Endothelial cell of umbilical vein (primary cell): ENCODE measurements around the gene CCDC157. TPM values are rescaled to one million over a fixed set of nuclear protein-coding genes. Genes with fewer than 3 reads are reported as not detected.

Experiments used
- BruUV-seq: library from RNA; stranded (reverse); fragments of 400-500 nt; replicated peaks from 2 replicates; lab custom pipeline; 2021; lab: Mats Ljungman, UMichigan
- CTCF ChIA-PET: fragments of 300-600, 350-600 bp; sonication (Branson Sonifier 250); formaldehyde crosslinking; loops from one replicate; lab custom pipeline; 2021; ENCODE audit warnings: antibody characterized with exemption, inconsistent platforms; lab: Charles Lee
- POLR2A ChIA-PET: fragments of 300-600, 350-600 bp; sonication (Branson Sonifier 250); formaldehyde crosslinking; loops from one replicate; lab custom pipeline; 2021; ENCODE audit warnings: antibody characterized with exemption, inconsistent platforms; lab: Charles Lee
- DNase-seq: peaks from one replicate; pipeline ENCODE4 v3.0.0-alpha.2; 2011; ENCODE audit warnings: low read depth, low spot score
- FAIRE-seq: peaks from 2 replicates; lab custom pipeline; 2011; peaks lifted over from hg19 to GRCh38; lab: Jason Lieb, UNC
- H2AFZ ChIP-seq: 2 replicates; pipeline ENCODE4 v1.6.0; 2012; ENCODE audit warnings: low read depth, low read length, control low read depth, inconsistent platforms
- H3K27ac ChIP-seq: 2 replicates; pipeline ENCODE4 v1.5.1; 2011; ENCODE audit warnings: low read depth, mild to moderate bottlenecking, control low read depth, low read length, moderate library complexity; ENCODE audit not compliant: insufficient read depth
- H3K27me3 ChIP-seq, 2 experiments: 2 replicates each; pipeline versions ENCODE4 v1.6.0 to v1.6.1; 2011; ENCODE audit warnings: low read length in 2 of 2, mixed read lengths in 1 of 2; ENCODE audit not compliant: control insufficient read depth in 2 of 2, insufficient read depth in 2 of 2
- H3K36me3 ChIP-seq, 2 experiments: 2 replicates in 1 of 2; 3 replicates in 1 of 2; pipeline ENCODE4 v1.5.1; 2011; ENCODE audit warnings: low read length in 2 of 2, mild to moderate bottlenecking in 1 of 2, moderate library complexity in 1 of 2; ENCODE audit not compliant: control insufficient read depth in 2 of 2, insufficient read depth in 2 of 2; ENCODE audit errors: extremely low read depth in 1 of 2
- H3K4me1 ChIP-seq: 3 replicates; pipeline ENCODE4 v1.5.1; 2011; ENCODE audit warnings: mild to moderate bottlenecking, low read length; ENCODE audit not compliant: control insufficient read depth, insufficient read depth; ENCODE audit errors: extremely low read depth
- H3K4me2 ChIP-seq: 2 replicates; pipeline ENCODE4 v1.6.1; 2011; ENCODE audit warnings: low read length, control low read depth, mixed read lengths; ENCODE audit not compliant: insufficient read depth
- H3K4me3 ChIP-seq, 3 experiments: fragments of 200-600 bp in 1 of 3; sonication (generic), shearing (Covaris generic) in 1 of 3; replicated peaks in 1 of 3; 2 replicates each; pipeline ENCODE4 v1.5.1; 2011 to 2016; ENCODE audit warnings: control low read depth in 3 of 3, low read length in 3 of 3, mild to moderate bottlenecking in 2 of 3, inconsistent platforms in 1 of 3, low read depth in 1 of 3, moderate library complexity in 1 of 3; ENCODE audit not compliant: insufficient read depth in 1 of 3
- H3K79me2 ChIP-seq: 2 replicates; pipeline ENCODE4 v1.6.0; 2012; ENCODE audit warnings: low read length, inconsistent platforms; ENCODE audit not compliant: control insufficient read depth, insufficient read depth
- H3K9ac ChIP-seq: replicated peaks from 2 replicates; pipeline ENCODE3; 2011; ENCODE audit warnings: low read length, control low read depth; ENCODE audit not compliant: insufficient read depth; ENCODE audit errors: extremely low read depth
- H3K9me1 ChIP-seq: replicated peaks from 3 replicates; pipeline ENCODE4 v1.6.0; 2011; ENCODE audit warnings: mild to moderate bottlenecking, low read length; ENCODE audit not compliant: control insufficient read depth, insufficient read depth; ENCODE audit errors: extremely low read depth
- H3K9me3 ChIP-seq: replicated peaks from 2 replicates; pipeline ENCODE4 v1.5.1; 2012; ENCODE audit warnings: low read length, inconsistent platforms; ENCODE audit not compliant: control insufficient read depth, insufficient read depth
- H4K20me1 ChIP-seq: replicated peaks from 2 replicates; pipeline ENCODE3; 2011; ENCODE audit warnings: mild to moderate bottlenecking, low read length; ENCODE audit not compliant: control insufficient read depth, insufficient read depth; ENCODE audit errors: extremely low read depth
- CTCF ChIP-seq, 2 donors: IDR thresholded peaks; 1 replicate in 1 of 2; 2 replicates in 1 of 2; pipeline ENCODE4 v1.5.1; 2011; ENCODE audit warnings: low read length in 2 of 2, mild to moderate bottlenecking in 2 of 2, moderate library complexity in 2 of 2, control low read depth in 1 of 2, inconsistent platforms in 1 of 2, low read depth in 1 of 2; ENCODE audit not compliant: insufficient read depth in 1 of 2; ENCODE audit errors: extremely low read depth in 1 of 2
- EZH2 ChIP-seq: IDR thresholded peaks from 2 replicates; pipeline ENCODE4 v1.6.1; 2012; ENCODE audit warnings: borderline replicate concordance, low read depth, mild to moderate bottlenecking, moderate library complexity, low read length, inconsistent platforms; ENCODE audit not compliant: severe bottlenecking
- FOS ChIP-seq: IDR thresholded peaks from 2 replicates; pipeline ENCODE4 v1.6.1; 2011; ENCODE audit warnings: mild to moderate bottlenecking, low read length, moderate library complexity, borderline replicate concordance; ENCODE audit not compliant: insufficient read depth
- GATA2 ChIP-seq: IDR thresholded peaks from 2 replicates; pipeline ENCODE4 v1.7.0; 2011; ENCODE audit warnings: low read depth, mild to moderate bottlenecking, moderate library complexity, mixed read lengths, low read length; ENCODE audit not compliant: insufficient read length, insufficient read depth
- JUN ChIP-seq: IDR thresholded peaks from 2 replicates; pipeline ENCODE4 v1.6.1; 2011; ENCODE audit warnings: borderline replicate concordance, low read depth; ENCODE audit not compliant: insufficient read length, insufficient read depth
- MAX ChIP-seq: IDR thresholded peaks from 2 replicates; pipeline ENCODE4 v1.6.1; 2011; ENCODE audit not compliant: insufficient read depth, insufficient read length
- MYC ChIP-seq: IDR thresholded peaks from one replicate; pipeline ENCODE4 v1.6.1; 2011; ENCODE audit warnings: mild to moderate bottlenecking, low read depth, low read length
- POLR2A ChIP-seq: IDR thresholded peaks from 2 replicates; pipeline ENCODE4 v1.6.1; 2012; ENCODE audit warnings: low read depth, mild to moderate bottlenecking, control low read depth, low read length
- POLR2AphosphoS5 ChIP-seq: IDR thresholded peaks from 2 replicates; pipeline ENCODE4 v1.6.1; 2012; ENCODE audit warnings: low read depth, mild to moderate bottlenecking, control low read depth, low read length, moderate library complexity; ENCODE audit not compliant: insufficient read depth
- dilution Hi-C: fragments of 300-500 bp; cut with MboI; formaldehyde crosslinking; loops from one replicate; pipeline ENCODE4 v1.15.0; 2019; ENCODE audit warnings: low sequenced_read_pairs; ENCODE audit not compliant: extremely low pct_ligation_motif_present
- intact Hi-C: fragments of 100-400 bp; cut with micrococcal nuclease; formaldehyde crosslinking; loops from one replicate; pipeline ENCODE4 v1.10.0; 2022
- polyA plus RNA-seq, 4 experiments: library from polyadenylated mRNA; depleted of rRNA in 3 of 4; stranded (reverse) in 3 of 4; unstranded in 1 of 4; fragments of >200 nt; gene quantifications; 2 replicates each; pipeline versions ENCODE4 v1.2.1 to v1.2.3, GENCODE V29; 2011 to 2012; ENCODE audit warnings: missing spikeins in 1 of 4
- total RNA-seq: library from RNA; stranded (reverse); gene quantifications from 2 replicates; pipeline ENCODE4 v1.2.3, GENCODE V29; 2021

Gene CCDC157
- total and polyA plus RNA-seq, 2 donors (not counting 3 experiments of a cell fraction or from before 2014, with no cell fraction given) = 2.1 to 3.1 TPM

- no peak overlapping the region for H2AFZ ChIP-seq
- ChIA-PET POLR2A (no interaction called here), CTCF (interaction anchor here (1.2 to 2.8 kb wide), 2 partner anchors 14 to 28 kb away, joined by 3 to 13 read pairs; no protein-coding TSS in a partner anchor)
- TF ChIP-seq JUN (no peak), POLR2AphosphoS5 (no peak), CTCF (IDR thresholded peaks at IDR 0.05; ENCODE audit: extremely low read depth in 1 of 2, insufficient read depth in 1 of 2, low read depth in 1 of 2, low read length in 2 of 2) (no peak), EZH2 (no peak), MYC (no peak), FOS (no peak), POLR2A (no peak), GATA2 (no peak), MAX (no peak)
- no peak for DNase-seq
- no peak overlapping the region for H3K27ac ChIP-seq
- H3K4me1 ChIP-seq = no peaks in the 10 kb centered on the region
- dilution Hi-C loops (no loop called here), intact Hi-C loops (no loop called here)
- no peaks in the 10 kb centered on the region for H4K20me1 ChIP-seq
- H3K79me2 ChIP-seq = no peaks in the 10 kb centered on the region
- H3K27me3 ChIP-seq = no peaks in the 10 kb centered on the region
- H3K9ac ChIP-seq = no peak overlapping the region
- FAIRE-seq = no peak
- no TSS peak for BruUV-seq
- no peaks in the 10 kb centered on the region for H3K9me3 ChIP-seq
- no peaks in the 10 kb centered on the region for H3K9me1 ChIP-seq
- no peak overlapping the region for H3K4me3 ChIP-seq
- H3K4me2 ChIP-seq = no peak overlapping the region
- no peaks in the 10 kb centered on the region for H3K36me3 ChIP-seq
Observed at GRCh38 chr22:30315962-30316576, 40.7 kb upstream of the CCDC157 start.
